Neural progenitor cell (in vitro differentiated cells): Measurements from ENCODE around the gene TSPAN11.

ENCODE experiments used
- EZH2 ChIP-seq: fragments of 200-600 bp; sonication (generic); IDR thresholded peaks from 2 replicates; pipeline ENCODE4 v1.6.1; 2017; ENCODE audit warnings: antibody characterized with exemption, mild to moderate bottlenecking, moderate library complexity
- EZH2phosphoT487 ChIP-seq: fragments of 200-600 bp; sonication (generic); IDR thresholded peaks from 2 replicates; pipeline ENCODE4 v1.6.1; 2017; ENCODE audit warnings: antibody characterized with exemption
- TF ChIP-seq, protein P1 (sequence below): fragments of 200-600 bp; sonication (generic); IDR thresholded peaks from 2 replicates; pipeline ENCODE4 v1.5.1; 2017; ENCODE audit warnings: antibody characterized with exemption, mild to moderate bottlenecking

DNA sequence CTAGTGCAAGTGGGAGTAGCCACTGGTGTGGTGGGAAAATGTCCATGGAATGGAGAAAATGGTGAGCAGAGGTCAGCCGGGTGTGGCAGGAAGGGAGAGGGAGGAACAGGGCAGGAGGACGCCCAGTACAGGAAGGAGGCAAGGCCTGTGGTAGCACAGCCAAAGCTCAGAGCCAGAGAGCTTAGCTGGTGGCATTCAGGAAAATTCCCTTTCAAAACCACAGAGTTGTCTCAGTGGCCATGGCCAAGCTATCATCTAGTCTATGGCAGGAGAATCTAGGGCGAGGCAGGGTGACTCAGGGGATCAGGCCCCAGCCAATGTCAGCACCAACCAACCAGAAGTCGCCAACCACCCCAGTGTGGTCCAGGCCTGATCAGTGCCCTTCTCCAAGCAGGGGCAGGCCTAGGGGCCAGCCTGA is 79.4 kb downstream of the TSPAN11 start:
- TF ChIP-seq EZH2 (no peak), EZH2phosphoT487 (no peak)
- TF ChIP-seq, protein P1, sequence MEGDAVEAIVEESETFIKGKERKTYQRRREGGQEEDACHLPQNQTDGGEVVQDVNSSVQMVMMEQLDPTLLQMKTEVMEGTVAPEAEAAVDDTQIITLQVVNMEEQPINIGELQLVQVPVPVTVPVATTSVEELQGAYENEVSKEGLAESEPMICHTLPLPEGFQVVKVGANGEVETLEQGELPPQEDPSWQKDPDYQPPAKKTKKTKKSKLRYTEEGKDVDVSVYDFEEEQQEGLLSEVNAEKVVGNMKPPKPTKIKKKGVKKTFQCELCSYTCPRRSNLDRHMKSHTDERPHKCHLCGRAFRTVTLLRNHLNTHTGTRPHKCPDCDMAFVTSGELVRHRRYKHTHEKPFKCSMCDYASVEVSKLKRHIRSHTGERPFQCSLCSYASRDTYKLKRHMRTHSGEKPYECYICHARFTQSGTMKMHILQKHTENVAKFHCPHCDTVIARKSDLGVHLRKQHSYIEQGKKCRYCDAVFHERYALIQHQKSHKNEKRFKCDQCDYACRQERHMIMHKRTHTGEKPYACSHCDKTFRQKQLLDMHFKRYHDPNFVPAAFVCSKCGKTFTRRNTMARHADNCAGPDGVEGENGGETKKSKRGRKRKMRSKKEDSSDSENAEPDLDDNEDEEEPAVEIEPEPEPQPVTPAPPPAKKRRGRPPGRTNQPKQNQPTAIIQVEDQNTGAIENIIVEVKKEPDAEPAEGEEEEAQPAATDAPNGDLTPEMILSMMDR: no peak
